ENCODE data around the gene NFATC4. TPM values are rescaled to one million over a fixed set of nuclear protein-coding genes. Genes with fewer than 3 reads are reported as not detected.

The NFATC4 gene
- total and polyA plus RNA-seq, 2 of the 4 experiments (the other 2 are of a cell fraction) = 15.6 to 35.8 TPM

DNA sequence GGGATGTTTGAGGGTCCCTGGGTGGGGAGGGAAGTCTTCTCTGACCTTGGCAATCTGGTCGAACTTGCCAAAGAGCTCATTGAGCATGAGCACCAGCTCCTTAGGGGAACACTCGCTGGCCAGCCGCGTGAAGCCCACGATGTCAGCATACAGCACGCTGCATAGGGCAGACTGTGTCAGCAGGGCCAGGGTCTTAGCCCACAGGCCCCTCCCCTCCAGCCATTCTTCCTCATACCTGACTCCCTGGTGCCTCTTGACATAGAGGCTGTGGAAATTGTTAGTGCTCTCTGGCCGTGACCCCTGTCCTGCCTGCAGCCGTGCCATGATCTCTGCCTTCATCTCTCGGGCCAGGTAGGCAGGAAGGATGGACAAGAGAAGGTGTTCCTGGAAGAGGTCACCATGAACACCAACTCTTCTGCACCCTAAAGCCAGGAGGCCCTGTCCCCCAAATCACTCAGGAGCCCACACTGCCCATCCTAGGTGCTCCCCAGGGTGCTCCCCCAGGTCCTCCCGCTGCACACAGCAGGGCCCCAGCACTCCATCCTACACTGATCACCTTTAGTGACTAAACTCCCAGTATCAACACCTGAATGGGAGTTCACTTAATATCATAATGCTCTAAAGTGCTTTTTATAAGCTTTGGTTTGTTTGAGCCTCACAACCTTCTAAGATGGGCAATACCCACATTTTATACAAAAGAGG lies 36.9 kb upstream of the NFATC4 start (continued):
- TF ChIP-seq RFX5 (IDR thresholded peaks at IDR 0.05; ENCODE audit: low read depth, low read length) = no peak

- no peak overlapping the region for H2BK15ac ChIP-seq (ENCODE audit: low read depth, low read length)
- no peak overlapping the region for H3K4me3 ChIP-seq (ENCODE audit: insufficient read depth, low read depth, low read length)
- intact Hi-C loops (cut with micrococcal nuclease) = no loop called here
- no peak overlapping the region for H2BK120ac ChIP-seq (ENCODE audit: low read depth, low read length)
- H3K4ac ChIP-seq (ENCODE audit: low read depth, low read length) = no peak overlapping the region
- H3K36me3 ChIP-seq (ENCODE audit: control insufficient read depth, insufficient read depth, low read length) = no peaks in the 10 kb centered on the region
- H4K20me1 ChIP-seq (ENCODE audit: insufficient read depth, low read length) = no peaks in the 10 kb centered on the region
- no peak overlapping the region for H3K27ac ChIP-seq (ENCODE audit: insufficient read depth, low read length)
- no TSS peak for BruUV-seq (replicated peaks)
- no peaks in the 10 kb centered on the region for H3K9me3 ChIP-seq (ENCODE audit: control insufficient read depth, insufficient read depth, low read length)
- no peak overlapping the region for H3K18ac ChIP-seq (ENCODE audit: low read depth, low read length)
- dilution Hi-C loops (cut with HindIII; ENCODE audit: low sequenced_read_pairs, unreplicated experiment) = no loop called here
- no peak overlapping the region for H2BK20ac ChIP-seq (ENCODE audit: low read depth, low read length)
- DNase-seq = no peak
- no peak overlapping the region for H3K23ac ChIP-seq (ENCODE audit: low read depth, low read length)
- H2BK5ac ChIP-seq (ENCODE audit: low read depth, low read length, poor library complexity, severe bottlenecking) = no peak overlapping the region
- H2AK9ac ChIP-seq (replicated peaks; ENCODE audit: low read depth, low read length, poor library complexity) = no peak overlapping the region
- no peak overlapping the region for H2AK5ac ChIP-seq (ENCODE audit: low read depth, low read length)
- H3K4me2 ChIP-seq (ENCODE audit: low read depth, low read length) = no peak overlapping the region
- ChIA-PET CTCF (interaction anchor here (0.6 to 5.6 kb wide), 8 partner anchors 10 to 110 kb away, joined by 3 to 63 read pairs (median 8); partner anchors contain the start of genes CBLN3 and KHNYN), POLR2A (ENCODE audit: unreplicated experiment) (no interaction called here)
- H3K9me1 ChIP-seq (ENCODE audit: insufficient read depth, low read length) = no peaks in the 10 kb centered on the region; the same call in 1 of the 2 replicates
- no peak overlapping the region for H3K9ac ChIP-seq (ENCODE audit: low read depth, low read length)
- no peak overlapping the region for H3K14ac ChIP-seq (replicated peaks; ENCODE audit: low read depth, low read length)
- H4K5ac ChIP-seq (ENCODE audit: low read depth, low read length) = no peak overlapping the region
- peak overlapping the region; percentile 91 for H2AFZ ChIP-seq (replicated peaks; ENCODE audit: low read length, poor library complexity)
- H4K91ac ChIP-seq (ENCODE audit: insufficient read depth, low read depth, low read length) = no peak overlapping the region
- in situ Hi-C loops (cut with MboI; ENCODE audit: low sequenced_read_pairs) = loop anchor here (5.0 kb wide), 1 partner anchor 106 kb away; no protein-coding TSS in a partner anchor
- H3K4me1 ChIP-seq (ENCODE audit: control insufficient read depth, insufficient read depth, low read length) = peaks cover 3% of the 10 kb centered on the region; the same call in 1 of the 2 replicates
- no peak for ATAC-seq (ENCODE audit: low read depth)
- no peak overlapping the region for H3K56ac ChIP-seq (ENCODE audit: extremely low read depth, insufficient read depth, low read length)
- 59% methylated on average over 19 of the region's 26 CpGs; no CpG with 5 or more reads in 1 of the 2 experiments for WGBS, 2 experiments (ENCODE audit: extremely low coverage in 2 of 2, insufficient read length in 1 of 2)
- no peaks in the 10 kb centered on the region for H3K79me1 ChIP-seq (ENCODE audit: low read depth in 1 of 2, low read length in 2 of 2)
- H3K27me3 ChIP-seq (ENCODE audit: control insufficient read depth, insufficient read depth, low read length) = peaks cover 37% of the 10 kb centered on the region
- no peak overlapping the region for H4K8ac ChIP-seq (ENCODE audit: low read depth in 2 of 2, low read length in 2 of 2)
- TF ChIP-seq ELK1 (IDR thresholded peaks at IDR 0.05; ENCODE audit: borderline replicate concordance, low read depth, low read length) (no peak), FOS (IDR thresholded peaks at IDR 0.05; ENCODE audit: low read depth, low read length) (no peak), MAZ (IDR thresholded peaks at IDR 0.05; ENCODE audit: borderline replicate concordance, low read depth, low read length) (no peak), CHD1 (IDR thresholded peaks at IDR 0.05; ENCODE audit: low read depth, low read length) (no peak), SMC3 (IDR thresholded peaks at IDR 0.05; ENCODE audit: low read depth, low read length) (no peak), CEBPB (IDR thresholded peaks at IDR 0.05; ENCODE audit: low read depth, low read length) (no peak), BHLHE40 (IDR thresholded peaks at IDR 0.05; ENCODE audit: low read depth, low read length) (no peak), MAFK (IDR thresholded peaks at IDR 0.05; ENCODE audit: low read depth, low read length) (no peak), MXI1 (IDR thresholded peaks at IDR 0.05; ENCODE audit: borderline replicate concordance, low read depth, low read length) (no peak), RFX5 (IDR thresholded peaks at IDR 0.05; ENCODE audit: low read depth, low read length) (no peak)
- TF ChIP-seq, protein P1, sequence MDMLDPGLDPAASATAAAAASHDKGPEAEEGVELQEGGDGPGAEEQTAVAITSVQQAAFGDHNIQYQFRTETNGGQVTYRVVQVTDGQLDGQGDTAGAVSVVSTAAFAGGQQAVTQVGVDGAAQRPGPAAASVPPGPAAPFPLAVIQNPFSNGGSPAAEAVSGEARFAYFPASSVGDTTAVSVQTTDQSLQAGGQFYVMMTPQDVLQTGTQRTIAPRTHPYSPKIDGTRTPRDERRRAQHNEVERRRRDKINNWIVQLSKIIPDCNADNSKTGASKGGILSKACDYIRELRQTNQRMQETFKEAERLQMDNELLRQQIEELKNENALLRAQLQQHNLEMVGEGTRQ (IDR thresholded peaks at IDR 0.05; ENCODE audit: low read depth, low read length) = no peak
These were observed 36.2 kb upstream of the NFATC4 start for GRCh38 chr14:24331731-24332267.

All from IMR-90 (cell line).